Ishikawa (cell line): Measurements from ENCODE around the gene MN1.

Experiments used
- EP300 ChIP-seq: IDR thresholded peaks from 2 replicates; pipeline ENCODE4 v1.6.1; 2012; ENCODE audit warnings: borderline replicate concordance
- TAF1 ChIP-seq: IDR thresholded peaks from 2 replicates; pipeline ENCODE4 v1.6.1; 2012; ENCODE audit warnings: low read depth, mild to moderate bottlenecking
- YY1 ChIP-seq: IDR thresholded peaks from 2 replicates; pipeline ENCODE4 v1.6.1; 2012; ENCODE audit warnings: low read depth
- ZBTB7A ChIP-seq: IDR thresholded peaks from 2 replicates; pipeline ENCODE4 v1.6.1; 2012; ENCODE audit warnings: low read depth
- TF ChIP-seq, protein P1 (sequence below): IDR thresholded peaks from 2 replicates; pipeline ENCODE4 v1.6.1; 2012
- TF ChIP-seq, protein P2 (sequence below): IDR thresholded peaks from 2 replicates; pipeline ENCODE4 v1.6.1; 2012

DNA sequence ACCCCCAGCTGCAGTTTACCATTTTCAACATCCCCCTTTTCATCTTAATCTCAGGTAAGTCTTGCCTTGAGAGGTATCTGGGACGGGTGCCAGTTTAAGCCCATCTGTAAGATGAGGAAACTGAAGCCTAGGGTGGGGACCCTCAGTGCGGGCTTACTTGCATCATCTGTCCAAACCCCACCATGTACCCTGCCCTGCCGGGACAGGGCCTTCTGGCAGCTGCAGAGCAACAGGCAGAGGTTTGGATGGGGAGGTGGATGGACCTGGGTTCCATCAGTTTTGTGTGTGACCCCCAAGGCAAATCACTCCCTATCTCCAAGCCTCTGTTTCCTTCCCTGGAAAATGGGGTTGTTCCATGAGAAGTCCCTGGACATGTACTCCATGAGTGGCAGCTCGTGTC lies 67.5 kb downstream of the MN1 start:
- TF ChIP-seq YY1 (no peak), ZBTB7A (no peak), EP300 (no peak), TAF1 (no peak)
- TF ChIP-seq, protein P1, sequence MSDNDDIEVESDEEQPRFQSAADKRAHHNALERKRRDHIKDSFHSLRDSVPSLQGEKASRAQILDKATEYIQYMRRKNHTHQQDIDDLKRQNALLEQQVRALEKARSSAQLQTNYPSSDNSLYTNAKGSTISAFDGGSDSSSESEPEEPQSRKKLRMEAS, result no peak
- TF ChIP-seq, protein P2, sequence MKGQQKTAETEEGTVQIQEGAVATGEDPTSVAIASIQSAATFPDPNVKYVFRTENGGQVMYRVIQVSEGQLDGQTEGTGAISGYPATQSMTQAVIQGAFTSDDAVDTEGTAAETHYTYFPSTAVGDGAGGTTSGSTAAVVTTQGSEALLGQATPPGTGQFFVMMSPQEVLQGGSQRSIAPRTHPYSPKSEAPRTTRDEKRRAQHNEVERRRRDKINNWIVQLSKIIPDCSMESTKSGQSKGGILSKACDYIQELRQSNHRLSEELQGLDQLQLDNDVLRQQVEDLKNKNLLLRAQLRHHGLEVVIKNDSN, result no peak
